Measurements from ENCODE around the gene NAV1. TPM values are rescaled to one million over a fixed set of nuclear protein-coding genes. Genes with fewer than 3 reads are reported as not detected.

The NAV1 gene
- polyA plus RNA-seq, 2 of the 4 experiments (the other 2 are of a cell fraction), result 3.7 to 8.4 TPM

DNA sequence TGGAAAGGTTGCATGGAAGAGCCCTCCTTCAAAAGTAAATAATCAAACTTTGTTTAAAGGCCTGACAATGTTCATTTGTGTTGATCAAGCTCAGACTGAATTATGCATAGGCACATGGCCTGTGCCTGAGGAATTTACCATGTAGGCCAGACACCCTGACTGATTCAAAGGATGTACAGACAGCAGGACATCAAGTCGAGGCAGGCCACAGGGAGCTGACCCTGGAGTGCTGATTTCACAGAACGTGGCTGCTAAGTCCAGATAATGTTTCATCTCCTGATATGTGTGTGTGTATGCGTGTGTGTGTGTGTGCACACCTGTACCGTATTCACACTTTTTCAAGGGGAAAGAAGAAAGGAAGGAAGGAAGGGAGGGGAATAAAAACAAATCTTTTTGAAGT lies 34.1 kb downstream of the NAV1 start (continued):
- TF ChIP-seq, protein P1, sequence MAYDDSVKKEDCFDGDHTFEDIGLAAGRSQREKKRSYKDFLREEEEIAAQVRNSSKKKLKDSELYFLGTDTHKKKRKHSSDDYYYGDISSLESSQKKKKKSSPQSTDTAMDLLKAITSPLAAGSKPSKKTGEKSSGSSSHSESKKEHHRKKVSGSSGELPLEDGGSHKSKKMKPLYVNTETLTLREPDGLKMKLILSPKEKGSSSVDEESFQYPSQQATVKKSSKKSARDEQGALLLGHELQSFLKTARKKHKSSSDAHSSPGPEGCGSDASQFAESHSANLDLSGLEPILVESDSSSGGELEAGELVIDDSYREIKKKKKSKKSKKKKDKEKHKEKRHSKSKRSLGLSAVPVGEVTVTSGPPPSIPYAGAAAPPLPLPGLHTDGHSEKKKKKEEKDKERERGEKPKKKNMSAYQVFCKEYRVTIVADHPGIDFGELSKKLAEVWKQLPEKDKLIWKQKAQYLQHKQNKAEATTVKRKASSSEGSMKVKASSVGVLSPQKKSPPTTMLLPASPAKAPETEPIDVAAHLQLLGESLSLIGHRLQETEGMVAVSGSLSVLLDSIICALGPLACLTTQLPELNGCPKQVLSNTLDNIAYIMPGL (CRISPR knock-in tag; IDR thresholded peaks at IDR 0.05; ENCODE audit: borderline replicate concordance), result no peak
- TF ChIP-seq, protein P2, sequence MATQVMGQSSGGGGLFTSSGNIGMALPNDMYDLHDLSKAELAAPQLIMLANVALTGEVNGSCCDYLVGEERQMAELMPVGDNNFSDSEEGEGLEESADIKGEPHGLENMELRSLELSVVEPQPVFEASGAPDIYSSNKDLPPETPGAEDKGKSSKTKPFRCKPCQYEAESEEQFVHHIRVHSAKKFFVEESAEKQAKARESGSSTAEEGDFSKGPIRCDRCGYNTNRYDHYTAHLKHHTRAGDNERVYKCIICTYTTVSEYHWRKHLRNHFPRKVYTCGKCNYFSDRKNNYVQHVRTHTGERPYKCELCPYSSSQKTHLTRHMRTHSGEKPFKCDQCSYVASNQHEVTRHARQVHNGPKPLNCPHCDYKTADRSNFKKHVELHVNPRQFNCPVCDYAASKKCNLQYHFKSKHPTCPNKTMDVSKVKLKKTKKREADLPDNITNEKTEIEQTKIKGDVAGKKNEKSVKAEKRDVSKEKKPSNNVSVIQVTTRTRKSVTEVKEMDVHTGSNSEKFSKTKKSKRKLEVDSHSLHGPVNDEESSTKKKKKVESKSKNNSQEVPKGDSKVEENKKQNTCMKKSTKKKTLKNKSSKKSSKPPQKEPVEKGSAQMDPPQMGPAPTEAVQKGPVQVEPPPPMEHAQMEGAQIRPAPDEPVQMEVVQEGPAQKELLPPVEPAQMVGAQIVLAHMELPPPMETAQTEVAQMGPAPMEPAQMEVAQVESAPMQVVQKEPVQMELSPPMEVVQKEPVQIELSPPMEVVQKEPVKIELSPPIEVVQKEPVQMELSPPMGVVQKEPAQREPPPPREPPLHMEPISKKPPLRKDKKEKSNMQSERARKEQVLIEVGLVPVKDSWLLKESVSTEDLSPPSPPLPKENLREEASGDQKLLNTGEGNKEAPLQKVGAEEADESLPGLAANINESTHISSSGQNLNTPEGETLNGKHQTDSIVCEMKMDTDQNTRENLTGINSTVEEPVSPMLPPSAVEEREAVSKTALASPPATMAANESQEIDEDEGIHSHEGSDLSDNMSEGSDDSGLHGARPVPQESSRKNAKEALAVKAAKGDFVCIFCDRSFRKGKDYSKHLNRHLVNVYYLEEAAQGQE (IDR thresholded peaks at IDR 0.05), result no peak

DNA sequence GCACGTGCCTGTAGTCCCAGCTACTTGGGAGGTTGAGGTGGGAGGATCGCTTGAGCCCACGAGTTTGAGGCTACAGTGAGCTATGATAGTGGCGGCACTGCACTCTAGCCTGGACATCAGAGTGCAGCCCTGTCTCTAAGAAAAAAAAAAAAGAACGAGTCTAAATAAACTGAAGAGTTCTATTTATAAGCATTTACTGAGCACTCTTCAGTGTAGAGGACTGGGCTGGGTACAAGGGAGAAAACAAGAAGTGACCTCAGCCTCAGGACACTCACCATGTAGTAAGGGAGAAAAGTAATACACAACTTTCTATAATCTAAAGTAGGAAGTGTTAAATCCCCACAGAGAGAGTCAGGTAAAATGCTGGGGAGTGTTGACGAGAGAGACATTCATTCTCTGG lies 35.0 kb downstream of the NAV1 start:
- DNase-seq (ENCODE audit: low read depth in 1 of 2, low spot score in 1 of 2) (no peak), FAIRE-seq (no peak), ATAC-seq (no peak)
- CTCF ChIA-PET, result interaction anchor here (1.0 to 4.0 kb wide), 7 partner anchors 10 to 244 kb away, joined by 3 to 22 read pairs (median 5); no protein-coding TSS in a partner anchor
- WGBS (ENCODE audit: missing lambda C conversion rate), result 67% methylated on average over 6 of the region's 6 CpGs
- Histone ChIP-seq H3K4me3 (no peak overlapping the region), H3K9me3 (no peaks in the 10 kb centered on the region), H3K4me1 (no peaks in the 10 kb centered on the region), H3K4me2 (no peak overlapping the region), H3K27ac (no peak overlapping the region)
- POLR2A ChIA-PET, result interaction anchor here (1.1 kb wide), 1 partner anchor 14 kb away, joined by 3 read pairs; no protein-coding TSS in a partner anchor
- TF ChIP-seq RAD21 (conservative IDR thresholded peaks at IDR 0.05 in 1 of 2, IDR thresholded peaks at IDR 0.05 in 1 of 2) (no peak), RNF2 (IDR thresholded peaks at IDR 0.05; ENCODE audit: borderline replicate concordance, low read depth) (no peak), FOXS1 (CRISPR knock-in tag; IDR thresholded peaks at IDR 0.05) (no peak), CEBPB (IDR thresholded peaks at IDR 0.05) (no peak), POLR2AphosphoS2 (conservative IDR thresholded peaks at IDR 0.05; ENCODE audit: low read length) (no peak), ZC3H11A (IDR thresholded peaks at IDR 0.05) (no peak), HOXA7 (CRISPR knock-in tag; IDR thresholded peaks at IDR 0.05) (no peak)
- TF ChIP-seq, protein P3, sequence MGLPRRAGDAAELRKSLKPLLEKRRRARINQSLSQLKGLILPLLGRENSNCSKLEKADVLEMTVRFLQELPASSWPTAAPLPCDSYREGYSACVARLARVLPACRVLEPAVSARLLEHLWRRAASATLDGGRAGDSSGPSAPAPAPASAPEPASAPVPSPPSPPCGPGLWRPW (IDR thresholded peaks at IDR 0.05), result no peak

DNA sequence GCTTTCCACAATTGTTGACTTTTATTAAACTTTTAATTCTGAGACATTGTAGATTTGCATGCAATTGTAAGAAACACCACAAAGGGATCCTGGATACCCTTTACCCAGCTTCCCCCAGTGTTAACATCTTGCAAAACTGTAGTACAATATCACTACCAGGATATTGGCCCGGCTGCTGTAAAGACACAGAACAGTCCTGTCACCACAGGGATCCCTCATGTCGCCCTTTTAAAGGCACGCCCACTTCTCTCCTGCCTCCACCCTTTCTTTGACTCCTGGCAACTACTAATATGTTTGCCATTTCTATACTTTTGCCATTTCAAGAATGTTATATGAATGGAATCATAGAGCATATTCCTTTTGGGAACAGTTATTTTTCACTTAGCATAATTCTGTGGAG lies 37.0 kb downstream of the NAV1 start:
- Histone ChIP-seq H3K4me1 (no peaks in the 10 kb centered on the region), H3K4me3 (no peak overlapping the region), H3K9me3 (no peaks in the 10 kb centered on the region), H3K4me2 (no peak overlapping the region), H3K27ac (no peak overlapping the region)
- POLR2A ChIA-PET, result no interaction called here
- 74% methylated on average over 3 of the region's 3 CpGs for WGBS (ENCODE audit: missing lambda C conversion rate)
- ATAC-seq, result no peak
- FAIRE-seq, result no peak
- CTCF ChIA-PET, result interaction anchor here (1.6 to 9.5 kb wide), 3 partner anchors 16 to 128 kb away, joined by 11 to 84 read pairs (median 22); no protein-coding TSS in a partner anchor
- TF ChIP-seq JUN (IDR thresholded peaks at IDR 0.05), result no peak
- DNase-seq (ENCODE audit: low read depth in 1 of 2, low spot score in 1 of 2), result no peak

DNA sequence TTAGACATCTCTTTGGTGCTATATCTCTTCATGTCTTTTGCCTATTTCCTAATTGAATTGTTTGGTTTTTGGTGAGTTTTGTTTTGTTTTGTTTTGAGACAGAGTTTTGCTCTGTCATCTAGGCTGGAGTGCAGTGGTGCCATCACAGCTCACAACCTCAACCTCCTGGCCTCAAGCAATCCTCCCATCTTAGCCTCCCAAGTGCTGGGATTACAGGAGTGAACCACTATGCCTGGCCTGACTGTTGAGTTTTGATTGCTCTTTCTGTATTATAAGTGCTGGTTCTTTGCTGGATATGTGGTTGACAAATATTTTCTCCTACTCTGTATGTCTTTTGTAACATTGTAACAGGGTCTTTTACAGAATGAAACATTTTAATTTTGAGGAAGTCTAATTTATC lies 38.0 kb downstream of the NAV1 start:
- Histone ChIP-seq H3K9me3 (no peaks in the 10 kb centered on the region), H3K27ac (no peak overlapping the region), H3K4me2 (no peak overlapping the region), H3K4me3 (no peak overlapping the region), H3K4me1 (peaks cover under 1% of the 10 kb centered on the region; the same call in 1 of the 3 replicates)
- ATAC-seq, result no peak
- ChIA-PET POLR2A (no interaction called here), CTCF (interaction anchor here (1.8 to 9.5 kb wide), 2 partner anchors 17 kb away, joined by 3 to 84 read pairs; no protein-coding TSS in a partner anchor)
- TF ChIP-seq MYC (IDR thresholded peaks at IDR 0.05; ENCODE audit: borderline replicate concordance, low read length) (no peak), CBX8 (IDR thresholded peaks at IDR 0.05) (no peak), BHLHE40 (IDR thresholded peaks at IDR 0.05; ENCODE audit: low read depth, low read length) (no peak), JUNB (IDR thresholded peaks at IDR 0.05) (no peak), KDM1A (IDR thresholded peaks at IDR 0.05; ENCODE audit: low read depth) (no peak), ZNF302 (CRISPR knock-in tag; IDR thresholded peaks at IDR 0.05) (no peak), HOXB13 (CRISPR knock-in tag; IDR thresholded peaks at IDR 0.05; ENCODE audit: low read depth) (no peak), CHD4 (IDR thresholded peaks at IDR 0.05; ENCODE audit: borderline replicate concordance) (no peak), FOXS1 (CRISPR knock-in tag; IDR thresholded peaks at IDR 0.05) (no peak), GATA3 (IDR thresholded peaks at IDR 0.05; ENCODE audit: borderline replicate concordance) (no peak), CBX2 (IDR thresholded peaks at IDR 0.05; ENCODE audit: borderline replicate concordance, low read depth) (no peak), MAFK (IDR thresholded peaks at IDR 0.05; ENCODE audit: partially characterized antibody) (no peak), POLR2A (IDR thresholded peaks at IDR 0.05; ENCODE audit: low read length) (no peak), PHF8 (IDR thresholded peaks at IDR 0.05; ENCODE audit: borderline replicate concordance, low read depth) (no peak)
- TF ChIP-seq, protein P2 (IDR thresholded peaks at IDR 0.05), result no peak
- no peak for FAIRE-seq
- no peak for DNase-seq (ENCODE audit: low read depth in 1 of 2, low spot score in 1 of 2)
